Measurements from ENCODE around the gene FUBP1. TPM values are rescaled to one million over a fixed set of nuclear protein-coding genes. Genes with fewer than 3 reads are reported as not detected.

Gene FUBP1
- total and polyA plus RNA-seq, 9 of the 15 experiments (the other 6 are each of a cell fraction or from before 2014, with no cell fraction given), result 104 to 294 (median 213) TPM

GRCh38 chr1:78003882-78004718, 25.2 kb upstream of the FUBP1 start (continued):
- peak; percentile 93 for TF ChIP-seq E4F1 (CRISPR knock-in tag; IDR thresholded peaks at IDR 0.05; ENCODE audit: borderline replicate concordance)
- peak; percentile 100 for TF ChIP-seq ERF (CRISPR knock-in tag; IDR thresholded peaks at IDR 0.05)
- peak; percentile 42; the same call in 1 of the 2 replicates for TF ChIP-seq RFX5 (IDR thresholded peaks at IDR 0.05; ENCODE audit: low read depth, low read length)
- no peak for TF ChIP-seq ZNF507 (tag; conservative IDR thresholded peaks at IDR 0.05)
- no peak for TF ChIP-seq GATA2 (CRISPR knock-in tag; IDR thresholded peaks at IDR 0.05)
- TF ChIP-seq ZMIZ1 (IDR thresholded peaks at IDR 0.05; ENCODE audit: low read depth in 2 of 2, low read length in 2 of 2), result peak in 1 of 2 experiments; percentile 100; a peak in 2 of 4 replicates
- TF ChIP-seq YY1 (IDR thresholded peaks at IDR 0.05; ENCODE audit: borderline replicate concordance in 1 of 3, control insufficient read depth in 1 of 3, extremely low read depth in 1 of 3, insufficient read depth in 3 of 3, insufficient read length in 1 of 3, insufficient replicate concordance in 2 of 3, low read depth in 1 of 3, low read length in 2 of 3), result peak in 1 of 3 experiments; percentile 15
- TF ChIP-seq TEAD4 (IDR thresholded peaks at IDR 0.05; ENCODE audit: low read length), result peak; percentile 92
- TF ChIP-seq TEAD4 (CRISPR knock-in tag; IDR thresholded peaks at IDR 0.05; ENCODE audit: borderline replicate concordance), result no peak
- peak; percentile 49; the same call in 1 of the 2 replicates for TF ChIP-seq ZNF644 (tag; IDR thresholded peaks at IDR 0.05; ENCODE audit: low read depth)
- peak; percentile 99 for TF ChIP-seq BRCA1 (IDR thresholded peaks at IDR 0.05)
- no peak for TF ChIP-seq BRCA1 (CRISPR knock-in tag; IDR thresholded peaks at IDR 0.05)
- peak; percentile 99 for TF ChIP-seq ZNF655 (CRISPR knock-in tag; IDR thresholded peaks at IDR 0.05)
- no peak for TF ChIP-seq ZNF699 (CRISPR knock-in tag; IDR thresholded peaks at IDR 0.05; ENCODE audit: insufficient replicate concordance)
- TF ChIP-seq IRF2 (CRISPR knock-in tag; IDR thresholded peaks at IDR 0.05), result no peak
- no peak for TF ChIP-seq NR1H2 (CRISPR knock-in tag; IDR thresholded peaks at IDR 0.05)
- TF ChIP-seq MAFK (IDR thresholded peaks at IDR 0.05; ENCODE audit: low read length), result peak; percentile 31; the same call in 1 of the 2 replicates
